HG03378 (cell line): ENCODE data around the gene ADH7.
"Not testable (repeated sequence)": the region's sequence is repeated elsewhere in the genome, so short reads cannot be mapped to it uniquely, and the experiment has no call there.

Experiments used
- ATAC-seq: cut with Tn5 transposase; IDR thresholded peaks from one replicate; pipeline ENCODE4 v1.9.1; 2021; ENCODE audit warnings: mild to moderate bottlenecking, moderate library complexity; ENCODE audit not compliant: unreplicated experiment

ADH7 gene

DNA sequence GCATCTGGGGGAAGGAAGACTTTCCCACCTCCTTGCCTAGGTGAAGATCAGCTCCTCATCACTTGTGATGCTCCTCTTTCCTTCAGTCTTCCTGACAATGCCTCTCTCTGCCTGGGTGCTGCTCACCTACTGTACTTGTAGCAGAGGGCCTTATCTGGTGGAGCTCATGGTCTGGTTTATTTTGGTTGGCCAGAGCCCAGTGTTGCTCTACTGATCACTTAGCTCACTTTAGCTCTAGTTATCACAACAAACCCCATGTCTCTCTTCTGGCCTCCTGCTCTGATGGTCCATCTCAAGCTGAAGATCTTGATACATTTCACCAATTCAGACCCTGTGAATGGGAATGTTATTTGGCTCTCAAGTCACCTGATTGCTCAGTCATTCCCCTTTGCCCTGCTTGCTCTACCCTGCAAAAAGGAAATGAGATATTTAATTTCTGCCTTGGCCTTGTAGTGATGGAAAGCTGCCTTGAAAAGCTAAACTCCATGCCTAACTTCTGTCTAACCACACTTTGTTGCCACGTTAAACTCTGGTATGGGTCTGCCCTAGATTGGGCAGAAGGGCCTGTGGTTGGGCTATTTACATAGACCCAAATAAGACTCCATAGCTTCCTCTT, 52.3 kb downstream of the ADH7 start:
- ATAC-seq, result no peak

DNA sequence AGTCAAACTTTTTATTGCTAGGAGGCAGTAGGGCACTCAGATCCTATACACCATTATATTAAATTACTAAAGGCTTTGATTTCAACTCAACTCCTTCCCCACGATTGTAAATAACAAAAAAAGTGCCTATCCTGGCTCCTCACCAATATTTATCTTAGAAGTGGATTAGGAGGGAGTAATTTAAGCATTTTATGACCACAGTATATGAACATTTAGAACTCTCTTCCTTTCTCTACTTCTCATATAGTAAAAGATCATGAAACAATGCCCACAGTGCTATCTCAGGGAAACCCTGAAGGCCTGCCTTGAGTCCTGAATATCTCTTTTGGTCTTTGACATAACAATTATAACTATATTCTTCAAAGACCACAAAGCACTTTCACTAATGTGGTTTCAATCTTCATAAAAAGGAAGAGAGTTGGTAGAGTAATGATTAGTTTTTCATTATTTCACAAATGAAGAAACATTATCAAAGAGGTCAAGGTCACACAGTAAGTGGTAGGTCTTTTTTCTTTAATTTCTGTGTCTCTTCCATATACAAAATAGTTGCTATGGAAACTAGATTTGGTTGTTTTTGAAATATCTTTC, 53.5 kb downstream of the ADH7 start:
- no peak for ATAC-seq

DNA sequence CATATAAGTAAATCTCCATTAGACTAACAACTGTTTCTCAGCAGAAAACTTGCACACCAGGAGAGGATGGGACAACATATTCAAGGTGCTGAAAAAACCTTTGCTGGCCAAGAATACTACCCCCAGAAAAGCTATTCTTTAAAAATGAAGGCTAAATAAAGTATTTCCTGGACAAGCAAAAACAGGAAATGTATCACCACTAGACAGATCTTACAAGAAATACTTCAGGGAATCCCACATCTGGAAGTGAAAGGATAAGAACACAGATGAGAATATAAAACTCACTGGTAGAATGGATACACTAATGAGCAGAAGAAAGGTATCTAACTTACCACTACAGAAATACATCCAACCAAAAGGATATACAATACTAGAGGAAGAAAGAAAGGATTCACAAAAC, 55.6 kb downstream of the ADH7 start:
- ATAC-seq, result no peak

DNA sequence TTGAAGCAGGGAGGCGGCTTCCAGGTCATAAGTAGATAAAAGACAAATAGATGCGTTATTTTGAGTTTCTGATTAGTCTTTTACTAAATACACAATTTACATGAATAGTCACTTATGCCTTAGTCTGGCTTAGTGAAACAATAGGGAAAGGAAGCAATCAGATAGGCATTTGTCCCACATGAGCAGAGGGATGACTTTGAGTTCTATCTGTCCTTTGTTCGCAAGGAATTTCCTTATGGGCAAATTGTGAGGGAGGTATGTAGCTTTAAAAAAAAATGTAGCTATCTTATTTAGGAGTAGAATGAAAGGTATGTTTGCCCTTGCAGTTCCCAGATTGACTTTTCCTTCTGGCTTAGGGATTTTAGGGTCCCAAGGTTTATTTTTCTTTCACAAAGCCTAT, 56.3 kb downstream of the ADH7 start:
- ATAC-seq, result no peak

DNA sequence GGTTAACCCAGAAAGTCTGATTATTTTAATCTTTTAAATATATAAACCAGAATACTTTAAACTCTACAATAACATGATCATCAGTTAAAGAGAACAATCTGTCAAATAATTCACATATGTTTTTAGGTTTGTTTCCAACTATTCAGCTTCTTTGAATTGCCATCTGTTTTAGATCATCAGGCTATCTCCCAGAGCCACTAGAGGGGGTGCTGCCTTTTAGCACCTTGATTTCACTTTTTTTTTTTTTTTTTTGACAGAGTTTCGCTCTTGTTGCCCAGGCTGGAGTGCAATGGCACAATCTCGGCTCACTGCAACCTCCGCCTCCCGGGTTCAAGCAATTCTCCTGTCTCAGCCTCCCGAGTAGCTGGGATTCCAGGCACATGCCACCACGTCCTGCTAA, 57.8 kb downstream of the ADH7 start:
- not testable (repeated sequence) for ATAC-seq

DNA sequence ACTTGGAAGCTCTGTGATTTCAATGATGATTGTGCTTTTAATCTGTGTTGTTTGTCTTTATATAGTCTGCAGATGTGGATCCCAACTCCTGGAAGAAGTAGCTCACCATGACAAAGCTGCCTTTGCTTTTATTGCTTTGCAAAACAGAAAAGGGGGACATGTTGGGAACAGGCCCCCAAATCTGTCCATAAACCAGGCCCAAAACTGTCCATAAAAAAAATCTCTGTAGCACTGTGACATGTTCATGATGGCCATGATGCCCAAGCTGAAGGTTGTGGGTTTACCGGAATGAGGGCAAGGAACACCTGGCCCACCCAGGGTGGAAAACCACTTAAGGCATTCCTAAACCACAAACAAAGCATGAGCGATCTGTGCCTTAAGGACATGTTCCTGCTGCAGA, 62.7 kb downstream of the ADH7 start:
- not testable (repeated sequence) for ATAC-seq

DNA sequence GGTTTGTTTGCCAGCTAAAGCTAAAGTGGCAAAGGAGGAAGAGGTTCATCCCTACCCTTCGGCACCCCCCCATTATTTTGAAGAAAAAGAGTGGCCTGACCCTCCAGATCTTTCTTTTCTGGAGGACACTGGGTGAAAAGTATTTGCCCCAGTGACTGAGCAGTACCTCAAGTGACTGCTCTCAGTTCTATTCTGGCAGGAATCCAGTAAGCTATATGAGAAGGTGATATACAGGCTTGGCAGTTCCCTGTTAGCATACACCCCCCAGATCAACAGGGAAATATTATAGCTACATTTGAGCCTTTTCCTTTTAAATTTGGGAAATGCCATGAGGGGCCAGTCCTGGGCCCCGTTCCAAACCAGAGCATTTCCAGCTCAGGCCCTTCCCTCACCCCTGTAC, 67.3 kb downstream of the ADH7 start:
- not testable (repeated sequence) for ATAC-seq

DNA sequence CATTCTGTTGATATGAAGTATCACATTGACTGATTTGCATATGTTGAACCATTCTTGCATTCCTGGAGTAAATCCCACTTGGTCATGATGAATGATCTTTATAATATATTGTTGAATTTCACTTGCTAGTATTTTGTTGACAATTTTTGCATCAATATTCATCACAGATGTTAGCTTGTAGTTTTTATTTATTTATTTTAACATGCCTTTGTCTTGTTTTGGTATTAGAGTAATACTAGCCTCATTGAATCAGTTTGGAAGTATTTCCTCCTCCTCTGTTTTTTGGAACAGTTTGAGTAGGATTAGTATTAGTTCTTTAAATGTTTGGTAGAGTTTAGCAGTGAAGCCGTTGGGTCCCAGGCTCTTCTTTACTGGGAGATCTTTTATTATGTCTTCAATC, 68.7 kb downstream of the ADH7 start:
- ATAC-seq, result no peak

DNA sequence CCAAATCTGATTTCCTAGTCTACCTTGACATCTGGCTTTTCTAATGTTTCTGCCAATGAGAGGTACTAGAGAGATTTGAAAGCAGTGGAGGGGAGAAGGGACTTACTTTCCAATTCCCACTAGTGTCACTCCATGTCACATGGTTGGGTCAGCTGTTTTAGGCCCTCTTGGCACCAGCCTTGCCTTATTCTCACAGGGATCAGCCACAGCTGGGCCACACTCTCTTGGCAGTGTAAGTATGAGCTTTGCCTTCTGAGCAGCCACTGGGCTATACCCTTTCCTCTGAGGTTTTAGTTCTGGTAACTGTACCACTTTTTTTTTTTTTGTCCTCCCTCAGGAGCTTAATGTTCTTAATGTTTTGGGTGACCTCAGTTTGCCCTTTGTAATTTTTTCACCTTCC, 72.4 kb downstream of the ADH7 start:
- ATAC-seq, result no peak
